Lung (tissue), 12 donors: ENCODE results near the gene COBL. TPM values are rescaled to one million over a fixed set of nuclear protein-coding genes. Genes with fewer than 3 reads are reported as not detected.

ENCODE experiments used
- ATAC-seq: fragments of 200-7000 bp; cut with Tn5 transposase; one replicate; pipeline ENCODE4 v1.9.1; 2020; ENCODE audit warnings: moderate number of reproducible peaks; ENCODE audit not compliant: insufficient read depth, low FRiP score
- DNase-seq, 3 donors: peaks; one replicate each; pipeline ENCODE4 v3.0.0-alpha.2; 2013 to 2017
- H3K27ac ChIP-seq, 2 donors: one replicate each; pipeline ENCODE4 v1.5.1; 2013; ENCODE audit warnings: mild to moderate bottlenecking in 2 of 2, moderate library complexity in 2 of 2, control low read depth in 1 of 2, inconsistent platforms in 1 of 2, low read depth in 1 of 2, low read length in 1 of 2
- H3K27me3 ChIP-seq, 3 donors: one replicate each; pipeline ENCODE4 v1.5.1; 2013; ENCODE audit warnings: low read length in 2 of 3; ENCODE audit not compliant: control insufficient read depth in 3 of 3, insufficient read depth in 3 of 3
- H3K36me3 ChIP-seq, 4 donors: one replicate each; pipeline ENCODE4 v1.5.1; 2013; ENCODE audit warnings: low read length in 4 of 4, mild to moderate bottlenecking in 1 of 4, moderate library complexity in 1 of 4; ENCODE audit not compliant: control insufficient read depth in 4 of 4, insufficient read depth in 4 of 4
- H3K4me1 ChIP-seq, 5 donors: one replicate each; pipeline ENCODE4 v1.5.1; 2013; ENCODE audit warnings: low read length in 5 of 5, mild to moderate bottlenecking in 2 of 5, moderate library complexity in 1 of 5; ENCODE audit not compliant: control insufficient read depth in 5 of 5, insufficient read depth in 5 of 5
- H3K4me3 ChIP-seq: one replicate; pipeline ENCODE4 v1.5.1; 2013; ENCODE audit warnings: mild to moderate bottlenecking, control low read depth, moderate library complexity
- H3K9ac ChIP-seq, 2 donors: one replicate each; pipeline ENCODE4 v1.5.1; 2013; ENCODE audit warnings: low read length in 2 of 2, control low read depth in 1 of 2; ENCODE audit not compliant: insufficient read depth in 1 of 2
- H3K9me3 ChIP-seq, 4 donors: one replicate each; pipeline ENCODE4 v1.5.1; 2013; ENCODE audit warnings: low read length in 3 of 4, mild to moderate bottlenecking in 1 of 4, moderate library complexity in 1 of 4; ENCODE audit not compliant: control insufficient read depth in 4 of 4, insufficient read depth in 3 of 4
- CTCF ChIP-seq: IDR thresholded peaks from 2 replicates; pipeline ENCODE4 v1.5.1; 2012; ENCODE audit warnings: mild to moderate bottlenecking; ENCODE audit errors: control extremely low read depth, extremely low read depth
- WGBS, 2 donors: extraction: QIAGEN DNeasy Blood & Tissue Kit; methylation state at CpG; one replicate each; pipeline ENCODE4 v1.1.7; 2013; 5-methylcytosine and 5-hydroxymethylcytosine counted together
- polyA plus RNA-seq, 2 donors: library from polyadenylated mRNA; stranded (reverse); fragments of 200-250 nt; gene quantifications; one replicate each; pipeline ENCODE4 v1.2.1, GENCODE V29; 2013
- total RNA-seq, 2 donors: library from RNA; depleted of rRNA in 1 of 2; stranded (reverse); fragments of >200 nt in 1 of 2; gene quantifications; one replicate each; pipeline ENCODE4 v1.2.1, GENCODE V29; 2014 to 2021
- donor health status: control.
- donor health status: control.
- donor health status: Bipolar disorder and iron deficiency.
- donor health status: healthy.
- donor health status: DM: yes; HTN: yes; CAD: no.

COBL gene
- total and polyA plus RNA-seq, 4 donors, result 6.3 to 38.1 (median 15.0) TPM

- peaks cover 0 to 7% (median 0%) of the 10 kb centered on the region in 4 donors for H3K36me3 ChIP-seq
- no peaks in the 10 kb centered on the region for H3K9me3 ChIP-seq
- H3K4me3 ChIP-seq, result no peak overlapping the region
- no peak overlapping the region for H3K27ac ChIP-seq
- no peak for TF ChIP-seq CTCF
- no peak overlapping the region for H3K9ac ChIP-seq
- ATAC-seq (no peak), DNase-seq (no peak)
- 93 to 96% methylated on average over 6 of the region's 6 CpGs for WGBS, 2 donors
- no peaks in the 10 kb centered on the region for H3K27me3 ChIP-seq
- peaks cover 0 to 17% (median 0%) of the 10 kb centered on the region in 5 donors for H3K4me1 ChIP-seq
These were observed 236.4 kb downstream of the COBL start for GRCh38 chr7:51080216-51080615.

- 88 to 90% methylated on average over 4 of the region's 4 CpGs for WGBS, 2 donors
- no peak overlapping the region for H3K4me3 ChIP-seq
- TF ChIP-seq CTCF, result no peak
- no peak overlapping the region for H3K27ac ChIP-seq
- H3K9ac ChIP-seq, result no peak overlapping the region
- no peaks in the 10 kb centered on the region for H3K27me3 ChIP-seq
- DNase-seq (no peak), ATAC-seq (no peak)
- H3K9me3 ChIP-seq, result no peaks in the 10 kb centered on the region
- H3K4me1 ChIP-seq, result peaks cover 0 to 17% (median 0%) of the 10 kb centered on the region in 5 donors
- peaks cover 0 to 7% (median 0%) of the 10 kb centered on the region in 4 donors for H3K36me3 ChIP-seq
These were observed 237.1 kb downstream of the COBL start for GRCh38 chr7:51079494-51079893.

- 95 to 99% methylated on average over 5 of the region's 5 CpGs for WGBS, 2 donors
- Histone ChIP-seq H3K9ac (no peak overlapping the region), H3K9me3 (no peaks in the 10 kb centered on the region), H3K27me3 (no peaks in the 10 kb centered on the region), H3K36me3 (peaks cover 0 to 6% (median 0%) of the 10 kb centered on the region in 4 donors), H3K4me3 (no peak overlapping the region), H3K4me1 (peaks cover 0 to 17% (median 0%) of the 10 kb centered on the region in 5 donors), H3K27ac (no peak overlapping the region)
- ATAC-seq (no peak), DNase-seq (no peak)
- no peak for TF ChIP-seq CTCF
These were observed 238.0 kb downstream of the COBL start for GRCh38 chr7:51078653-51079052.

- Histone ChIP-seq H3K9ac (no peak overlapping the region), H3K4me3 (no peak overlapping the region), H3K36me3 (peaks cover 0 to 6% (median 0%) of the 10 kb centered on the region in 4 donors), H3K9me3 (no peaks in the 10 kb centered on the region), H3K27me3 (no peaks in the 10 kb centered on the region), H3K27ac (no peak overlapping the region), H3K4me1 (peaks cover 0 to 13% (median 0%) of the 10 kb centered on the region in 5 donors)
- DNase-seq (no peak), ATAC-seq (no peak)
- WGBS, 2 donors, result 84 to 88% methylated on average over 3 of the region's 3 CpGs
- no peak for TF ChIP-seq CTCF
These were observed 238.6 kb downstream of the COBL start for GRCh38 chr7:51077987-51078370.
